K562 (cell line): ENCODE results near the gene TRIM27. TPM values are rescaled to one million over a fixed set of nuclear protein-coding genes. Genes with fewer than 3 reads are reported as not detected.

ENCODE experiments used
- ATAC-seq: fragments of 200-7000 bp; cut with Tn5 transposase; 3 replicates; pipeline ENCODE4 v1.9.1; 2020; ENCODE audit warnings: moderate library complexity
- BruUV-seq: library from RNA; stranded (reverse); fragments of 400-500 nt; replicated peaks from 2 replicates; lab custom pipeline; 2021; lab: Mats Ljungman, UMichigan
- CTCF ChIA-PET: fragments of 300-600 bp; formaldehyde crosslinking; extraction: SDS; loops from one replicate; lab custom pipeline; 2021; ENCODE audit warnings: low intra/inter-chr PET ratio; lab: Yijun Ruan, JAX
- POLR2A ChIA-PET: fragments of 300-600, 350-650 bp; sonication (Branson Sonifier 250); formaldehyde crosslinking; extraction: SDS; loops from one replicate; lab custom pipeline; 2021; ENCODE audit warnings: antibody characterized with exemption, inconsistent platforms; lab: Yijun Ruan, JAX
- DNase-seq, 4 experiments: peaks; one replicate each; pipeline versions ENCODE4 v3.0.0 to v3.0.0-alpha.2; 2011 to 2018; ENCODE audit warnings: low spot score in 3 of 4, mixed read lengths in 3 of 4; ENCODE audit errors: extremely low read depth in 1 of 4
- FAIRE-seq: peaks from 2 replicates; lab custom pipeline; 2011; peaks lifted over from hg19 to GRCh38; lab: Jason Lieb, UNC
- H2AFZ ChIP-seq: 2 replicates; pipeline ENCODE4 v1.6.0; 2011; ENCODE audit warnings: low read depth, low read length, control low read depth, inconsistent platforms
- H3K27ac ChIP-seq: fragments of 200-600 bp; 3 replicates; pipeline ENCODE4 v1.8.0; 2011; ENCODE audit warnings: low read depth, mild to moderate bottlenecking, control low read depth, inconsistent platforms, low read length, moderate library complexity, mixed read lengths; ENCODE audit errors: extremely low read depth
- H3K27me3 ChIP-seq, 2 experiments: fragments of 300-600 bp in 1 of 2; 2 replicates in 1 of 2; 3 replicates in 1 of 2; pipeline versions ENCODE4 v1.6.0 to v1.8.0; 2011; ENCODE audit warnings: inconsistent platforms in 2 of 2, low read length in 2 of 2, mild to moderate bottlenecking in 1 of 2, mixed read lengths in 1 of 2, moderate library complexity in 1 of 2; ENCODE audit not compliant: control insufficient read depth in 2 of 2, insufficient read depth in 2 of 2
- H3K36me3 ChIP-seq: fragments of 300-600 bp; 3 replicates; pipeline ENCODE4 v1.8.0; 2011; ENCODE audit warnings: mild to moderate bottlenecking, low read length, inconsistent platforms; ENCODE audit not compliant: control insufficient read depth, insufficient read depth
- H3K4me1 ChIP-seq, 2 experiments: fragments of 200-600 bp in 1 of 2; replicated peaks in 1 of 2; 2 replicates in 1 of 2; 3 replicates in 1 of 2; pipeline versions ENCODE4 v1.5.1 to v1.8.0; 2011; ENCODE audit warnings: inconsistent platforms in 2 of 2, low read length in 2 of 2, mild to moderate bottlenecking in 1 of 2, mixed read lengths in 1 of 2, moderate library complexity in 1 of 2; ENCODE audit not compliant: control insufficient read depth in 2 of 2, insufficient read depth in 2 of 2
- H3K4me2 ChIP-seq: 2 replicates; pipeline ENCODE4 v1.6.1; 2011; ENCODE audit warnings: low read length, control low read depth, inconsistent platforms, mixed read lengths; ENCODE audit not compliant: insufficient read depth
- H3K4me3 ChIP-seq: fragments of 200-600 bp; sonication (generic), shearing (Covaris generic); 2 replicates; pipeline ENCODE4 v1.5.1; 2016; ENCODE audit warnings: control low read depth, inconsistent platforms
- H3K79me2 ChIP-seq: fragments of 200-600 bp; 3 replicates; pipeline ENCODE4 v1.8.0; 2011; ENCODE audit warnings: low read length, inconsistent platforms; ENCODE audit not compliant: control insufficient read depth, insufficient read depth
- H3K9ac ChIP-seq, 2 experiments: 2 replicates each; pipeline versions ENCODE4 v1.6.0 to v1.6.1; 2011; ENCODE audit warnings: low read depth in 2 of 2, low read length in 2 of 2, control low read depth in 1 of 2, inconsistent platforms in 1 of 2, mild to moderate bottlenecking in 1 of 2, mixed read lengths in 1 of 2; ENCODE audit not compliant: insufficient read depth in 1 of 2
- H3K9me1 ChIP-seq: one replicate; pipeline ENCODE4 v1.6.0; 2011; ENCODE audit warnings: inconsistent platforms, mild to moderate bottlenecking, low read length, moderate library complexity; ENCODE audit not compliant: control insufficient read depth, insufficient read depth
- H3K9me3 ChIP-seq: replicated peaks from 2 replicates; pipeline ENCODE4 v1.5.1; 2011; ENCODE audit warnings: low read depth, low read length, inconsistent platforms; ENCODE audit not compliant: control insufficient read depth, insufficient read depth
- H4K20me1 ChIP-seq: replicated peaks from 2 replicates; pipeline ENCODE4 v1.6.1; 2011; ENCODE audit warnings: low read length, inconsistent platforms, mixed read lengths; ENCODE audit not compliant: control insufficient read depth, insufficient read depth
- GATAD2B ChIP-seq: fragments of 450-650 bp; IDR thresholded peaks from 2 replicates; pipeline ENCODE4 v1.6.1; 2017; ENCODE audit warnings: mild to moderate bottlenecking, borderline replicate concordance
- SAP30 ChIP-seq: fragments of 200-600 bp; sonication (generic); IDR thresholded peaks from 2 replicates; pipeline ENCODE4 v1.6.1; 2012; ENCODE audit warnings: borderline replicate concordance, low read depth, mild to moderate bottlenecking, moderate library complexity, low read length, control low read depth, inconsistent platforms; ENCODE audit not compliant: insufficient read depth, poor library complexity, severe bottlenecking
- SPI1 ChIP-seq: IDR thresholded peaks from 2 replicates; pipeline ENCODE4 v1.6.1; 2011; ENCODE audit warnings: low read depth, low read length, control low read depth, borderline replicate concordance
- ZFX ChIP-seq: sonication (generic); formaldehyde crosslinking; IDR thresholded peaks from 2 replicates; pipeline ENCODE4 v1.8.0; 2022; ENCODE audit warnings: mild to moderate bottlenecking, missing genetic modification reagents, moderate library complexity
- ZNF436 ChIP-seq: fragments of 250-450, 450-650 bp; sonication (Bioruptor Pico); formaldehyde crosslinking; IDR thresholded peaks from 2 replicates; pipeline ENCODE4 v1.7.0; 2020; ENCODE audit warnings: mild to moderate bottlenecking
- ZNF764 ChIP-seq: fragments of 250-450 bp; sonication (Bioruptor Pico); IDR thresholded peaks from 2 replicates; pipeline ENCODE4 v1.4.0; 2020; ENCODE audit warnings: low read depth, mild to moderate bottlenecking, moderate library complexity
- WGBS: fragments of 100-300 bp; shearing (Covaris generic); methylation state at CpG from one replicate; pipeline ENCODE4 v1.1.6; 2016; ENCODE audit warnings: low coverage, mixed read lengths; ENCODE audit not compliant: insufficient coverage; ENCODE audit errors: missing lambda C conversion rate; 5-methylcytosine and 5-hydroxymethylcytosine counted together
- in situ Hi-C: fragments of 300-500 bp; cut with MboI; formaldehyde crosslinking; loops from 4 replicates; pipeline ENCODE4 v1.15.0; 2018; ENCODE audit warnings: inconsistent platforms, mixed read lengths
- intact Hi-C: fragments of 100-400 bp; cut with micrococcal nuclease; formaldehyde crosslinking; loops from 2 replicates; pipeline ENCODE4 v1.14.2; 2022
- polyA plus RNA-seq, 8 experiments: library from polyadenylated mRNA; depleted of rRNA in 4 of 8; stranded (reverse) in 5 of 8; unstranded in 3 of 8; fragments of >200 nt; fragmentation: Nextera tagmentation in 2 of 8; fragmentation: Illumina TruSeq in 1 of 8; extraction: Ambion mirVana in 2 of 8; extraction: Trizol in 1 of 8; gene quantifications; 2 replicates each; pipeline versions ENCODE4 v1.2.1 to v1.2.3, GENCODE V29; 2011 to 2014; ENCODE audit warnings: inconsistent platforms in 1 of 8, missing spikeins in 1 of 8
- total RNA-seq, 7 experiments: library from RNA; depleted of rRNA in 6 of 7; stranded (reverse); fragments of >200 nt in 6 of 7; fragmentation: Illumina TruSeq in 2 of 7; extraction: Trizol in 2 of 7; gene quantifications; 2 replicates each; pipeline versions ENCODE4 v1.2.1 to v1.2.3, GENCODE V29; 2011 to 2021; ENCODE audit warnings: low replicate concordance in 1 of 7

The TRIM27 gene
- total and polyA plus RNA-seq, 9 of the 15 experiments (the other 6 are each of a cell fraction or from before 2014, with no cell fraction given): 37.7 to 235 (median 122) TPM

- TF ChIP-seq SAP30 (no peak), GATAD2B (no peak), ZNF436 (CRISPR knock-in tag) (no peak)
These were observed 64.8 kb downstream of the TRIM27 start (continued) for GRCh38 chr6:28858963-28859362.

- POLR2A ChIA-PET: no interaction called here
- Histone ChIP-seq H3K4me2 (no peak overlapping the region), H3K27me3 (no peaks in the 10 kb centered on the region), H3K9ac (no peak overlapping the region), H3K27ac (no peak overlapping the region), H2AFZ (peak overlapping the region; percentile 41), H4K20me1 (no peaks in the 10 kb centered on the region), H3K79me2 (no peaks in the 10 kb centered on the region), H3K4me1 (peaks cover 0 to 5% of the 10 kb centered on the region in 2 experiments; a peak in 2 of 5 replicates), H3K9me1 (no peaks in the 10 kb centered on the region), H3K9me3 (0 out of 2 replicates have a peak, but pooled peaks cover 2% of the 10 kb centered on the region), H3K4me3 (no peak overlapping the region), H3K36me3 (no peaks in the 10 kb centered on the region)
- CTCF ChIA-PET: no interaction called here
- BruUV-seq: no TSS peak
- ATAC-seq: peak; percentile 38; the same call in 2 of the 3 replicates
- in situ Hi-C loops: no loop called here
- DNase-seq: no peak
- intact Hi-C loops: no loop called here
- WGBS: 55% methylated on average over 1 of the region's 1 CpG
- no peak for FAIRE-seq
- TF ChIP-seq SPI1 (peak; percentile 8; the same call in 1 of the 2 replicates), ZNF764 (CRISPR knock-in tag) (no peak), ZFX (CRISPR knock-in tag) (no peak)
These were observed 67.2 kb downstream of the TRIM27 start for GRCh38 chr6:28856620-28857005.
